Peyer's patch (tissue), 4 donors: ENCODE results near the gene SPON2.

Source experiments
- CTCF ChIP-seq, 6 experiments: fragments of 450-650 bp in 4 of 6; fragments of 200-600 bp in 2 of 6; sonication (generic) in 1 of 6; IDR thresholded peaks; one replicate each; pipeline ENCODE4 v1.5.1; 2017 to 2019; ENCODE audit warnings: antibody characterized with exemption in 6 of 6, mild to moderate bottlenecking in 3 of 6, moderate library complexity in 1 of 6
- POLR2A ChIP-seq, 2 donors: fragments of 450-650 bp; IDR thresholded peaks; one replicate each; pipeline ENCODE4 v1.5.1; 2017; ENCODE audit warnings: antibody characterized with exemption in 2 of 2, mild to moderate bottlenecking in 2 of 2, moderate library complexity in 2 of 2

DNA sequence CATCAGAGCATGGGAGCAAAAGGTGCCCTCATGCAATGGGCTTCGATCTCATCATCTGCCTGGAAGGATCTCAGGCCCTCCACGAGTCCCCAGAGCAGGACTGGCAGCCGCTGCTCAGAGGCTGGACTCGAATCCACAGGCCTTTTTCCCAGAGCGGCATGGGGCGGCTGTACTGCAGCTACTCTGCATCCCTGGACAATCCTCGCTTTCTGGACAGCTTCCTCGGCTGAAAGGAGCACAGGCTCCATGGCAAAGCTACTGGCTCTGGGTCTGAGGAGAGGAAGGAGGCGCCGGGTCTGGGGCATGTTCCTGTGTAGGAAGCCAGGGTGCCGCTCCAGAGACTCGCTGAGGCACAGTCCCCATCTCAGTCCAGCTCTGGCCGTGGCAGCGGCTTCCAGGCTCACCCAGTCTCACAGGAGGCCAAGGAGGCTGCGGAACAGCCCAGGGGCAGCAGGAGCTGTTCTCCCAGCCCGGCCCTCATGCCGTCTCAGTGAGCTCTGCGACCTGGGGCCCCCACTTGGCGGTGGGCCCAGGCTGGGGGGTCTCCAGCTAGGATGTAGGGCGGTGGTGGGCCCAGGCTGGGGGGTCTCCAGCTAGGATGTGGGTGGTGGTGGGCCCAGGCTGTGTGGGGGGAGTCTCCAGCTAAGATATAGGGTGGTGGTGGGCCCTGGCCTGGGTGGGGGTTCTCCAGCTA is 2.7 kb upstream of the SPON2 start:
- TF ChIP-seq POLR2A (IDR thresholded peaks at IDR 0.05) (no peak), CTCF (IDR thresholded peaks at IDR 0.05) (no peak)
